Measurements from ENCODE around the gene NAXD.
"Not testable (repeated sequence)": the region's sequence is repeated elsewhere in the genome, so short reads cannot be mapped to it uniquely, and the experiment has no call there.

NAXD gene

GRCh38 chr13:110663491-110663890 lies 48.1 kb downstream of the NAXD start:
- Histone ChIP-seq H3K9me3 (ENCODE audit: low read depth, low read length) (no peaks in the 10 kb centered on the region), H3K9ac (ENCODE audit: insufficient read length) (no peak overlapping the region), H3K4me3 (no peak overlapping the region), H3K36me3 (ENCODE audit: insufficient read depth, low read length) (peaks cover 74% of the 10 kb centered on the region), H3K27ac (no peak overlapping the region)
- DNase-seq (ENCODE audit: low read depth, low spot score): no peak
- TF ChIP-seq FOXP2 (optimal IDR thresholded peaks at IDR 0.05; ENCODE audit: control extremely low read depth, extremely low read length, insufficient read depth) (no peak), EZH2 (IDR thresholded peaks at IDR 0.05) (no peak), POLR2AphosphoS5 (IDR thresholded peaks at IDR 0.05; ENCODE audit: borderline replicate concordance, low read depth, low read length) (no peak)

GRCh38 chr13:110664041-110664440 lies 48.7 kb downstream of the NAXD start:
- no peak for DNase-seq (ENCODE audit: low read depth, low spot score)
- H3K9me3 ChIP-seq (ENCODE audit: low read depth, low read length): no peaks in the 10 kb centered on the region
- no peak overlapping the region for H3K27ac ChIP-seq
- H3K36me3 ChIP-seq (ENCODE audit: insufficient read depth, low read length): peaks cover 78% of the 10 kb centered on the region
- no peak for TF ChIP-seq EZH2 (IDR thresholded peaks at IDR 0.05)
- no peak for TF ChIP-seq FOXP2 (optimal IDR thresholded peaks at IDR 0.05; ENCODE audit: control extremely low read depth, extremely low read length, insufficient read depth)
- TF ChIP-seq POLR2AphosphoS5 (IDR thresholded peaks at IDR 0.05; ENCODE audit: borderline replicate concordance, low read depth, low read length): no peak
- no peak overlapping the region for H3K4me3 ChIP-seq
- no peak overlapping the region for H3K9ac ChIP-seq (ENCODE audit: insufficient read length)

GRCh38 chr13:110664673-110665072 lies 49.3 kb downstream of the NAXD start:
- no peaks in the 10 kb centered on the region for H3K9me3 ChIP-seq (ENCODE audit: low read depth, low read length)
- no peak overlapping the region for H3K27ac ChIP-seq
- H3K36me3 ChIP-seq (ENCODE audit: insufficient read depth, low read length): peaks cover 78% of the 10 kb centered on the region
- H3K4me3 ChIP-seq: no peak overlapping the region
- TF ChIP-seq EZH2 (IDR thresholded peaks at IDR 0.05) (no peak), POLR2AphosphoS5 (IDR thresholded peaks at IDR 0.05; ENCODE audit: borderline replicate concordance, low read depth, low read length) (no peak), FOXP2 (optimal IDR thresholded peaks at IDR 0.05; ENCODE audit: control extremely low read depth, extremely low read length, insufficient read depth) (no peak)
- DNase-seq (ENCODE audit: low read depth, low spot score): no peak
- no peak overlapping the region for H3K9ac ChIP-seq (ENCODE audit: insufficient read length)

- no peak overlapping the region for H3K27ac ChIP-seq
- no peak for DNase-seq (ENCODE audit: low read depth, low spot score)
- H3K9ac ChIP-seq (ENCODE audit: insufficient read length): no peak overlapping the region
- no peak for TF ChIP-seq EZH2 (IDR thresholded peaks at IDR 0.05)
- no peak for TF ChIP-seq POLR2AphosphoS5 (IDR thresholded peaks at IDR 0.05; ENCODE audit: borderline replicate concordance, low read depth, low read length)
- TF ChIP-seq FOXP2 (optimal IDR thresholded peaks at IDR 0.05; ENCODE audit: control extremely low read depth, extremely low read length, insufficient read depth): no peak
- H3K36me3 ChIP-seq (ENCODE audit: insufficient read depth, low read length): peaks cover 74% of the 10 kb centered on the region
- H3K9me3 ChIP-seq (ENCODE audit: low read depth, low read length): no peaks in the 10 kb centered on the region
- H3K4me3 ChIP-seq: no peak overlapping the region
Observed at GRCh38 chr13:110665491-110666254, 50.3 kb downstream of the NAXD start.

GRCh38 chr13:110666255-110666533 lies 50.8 kb downstream of the NAXD start:
- no peak for DNase-seq (ENCODE audit: low read depth, low spot score)
- Histone ChIP-seq H3K36me3 (ENCODE audit: insufficient read depth, low read length) (peaks cover 72% of the 10 kb centered on the region), H3K4me3 (no peak overlapping the region), H3K9ac (ENCODE audit: insufficient read length) (no peak overlapping the region), H3K9me3 (ENCODE audit: low read depth, low read length) (no peaks in the 10 kb centered on the region), H3K27ac (no peak overlapping the region)
- TF ChIP-seq POLR2AphosphoS5 (IDR thresholded peaks at IDR 0.05; ENCODE audit: borderline replicate concordance, low read depth, low read length): no peak
- no peak for TF ChIP-seq FOXP2 (optimal IDR thresholded peaks at IDR 0.05; ENCODE audit: control extremely low read depth, extremely low read length, insufficient read depth)
- no peak for TF ChIP-seq EZH2 (IDR thresholded peaks at IDR 0.05)

GRCh38 chr13:110669036-110669435 lies 53.7 kb downstream of the NAXD start:
- Histone ChIP-seq H3K36me3 (ENCODE audit: insufficient read depth, low read length) (peaks cover 44% of the 10 kb centered on the region), H3K9me3 (ENCODE audit: low read depth, low read length) (no peaks in the 10 kb centered on the region), H3K9ac (ENCODE audit: insufficient read length) (no peak overlapping the region), H3K4me3 (no peak overlapping the region), H3K27ac (no peak overlapping the region)
- TF ChIP-seq FOXP2 (optimal IDR thresholded peaks at IDR 0.05; ENCODE audit: control extremely low read depth, extremely low read length, insufficient read depth): no peak
- DNase-seq (ENCODE audit: low read depth, low spot score): no peak

GRCh38 chr13:110669814-110670213 lies 54.5 kb downstream of the NAXD start:
- H3K36me3 ChIP-seq (ENCODE audit: insufficient read depth, low read length): peaks cover 43% of the 10 kb centered on the region
- not testable (repeated sequence) for H3K27ac ChIP-seq

GRCh38 chr13:110676595-110677587 lies 61.5 kb downstream of the NAXD start:
- Histone ChIP-seq H3K9me3 (ENCODE audit: low read depth, low read length) (no peaks in the 10 kb centered on the region), H3K9ac (ENCODE audit: insufficient read length) (no peak overlapping the region), H3K36me3 (ENCODE audit: insufficient read depth, low read length) (peaks cover 25% of the 10 kb centered on the region; the same call in 1 of the 2 replicates), H3K4me3 (no peak overlapping the region), H3K27ac (no peak overlapping the region)
- no peak for DNase-seq (ENCODE audit: low read depth, low spot score)
- no peak for TF ChIP-seq EZH2 (IDR thresholded peaks at IDR 0.05)
- no peak for TF ChIP-seq FOXP2 (optimal IDR thresholded peaks at IDR 0.05; ENCODE audit: control extremely low read depth, extremely low read length, insufficient read depth)
- TF ChIP-seq POLR2AphosphoS5 (IDR thresholded peaks at IDR 0.05; ENCODE audit: borderline replicate concordance, low read depth, low read length): no peak

More at GRCh38 chr13:110669814-110670213, 54.5 kb downstream of the NAXD start:
- H3K4me3 ChIP-seq; DNase-seq (ENCODE audit: low read depth, low spot score); H3K9me3 ChIP-seq (ENCODE audit: low read depth, low read length); H3K9ac ChIP-seq (ENCODE audit: insufficient read length): not testable (repeated sequence)

Measured in SK-N-MC (cell line).